ENCODE data around the gene EDRF1. TPM values are rescaled to one million over a fixed set of nuclear protein-coding genes. Genes with fewer than 3 reads are reported as not detected.

Gene EDRF1
- total and polyA plus RNA-seq, 2 donors: 27.3 to 43.1 TPM

- DNase-seq (ENCODE audit: low read depth in 6 of 9, low spot score in 9 of 9): no peak
- Histone ChIP-seq H3K36me3 (ENCODE audit: control insufficient read depth in 2 of 2, insufficient read depth in 2 of 2, low read length in 1 of 2) (peaks cover 9 to 40% of the 10 kb centered on the region in 2 donors), H3K4me3 (ENCODE audit: low read length in 2 of 2) (no peak overlapping the region), H3K4me1 (ENCODE audit: control insufficient read depth in 2 of 2, insufficient read depth in 2 of 2, low read length in 2 of 2) (peaks cover 8 to 12% of the 10 kb centered on the region in 2 donors), H3K9me3 (ENCODE audit: control insufficient read depth in 2 of 2, insufficient read depth in 1 of 2, low read length in 1 of 2) (peaks cover 0 to 7% of the 10 kb centered on the region in 2 donors), H3K27me3 (ENCODE audit: control insufficient read depth in 2 of 2, insufficient read depth in 1 of 2, low read length in 1 of 2) (no peaks in the 10 kb centered on the region), H3K27ac (ENCODE audit: low read depth in 1 of 2, low read length in 1 of 2) (no peak overlapping the region)
- 96% methylated on average over 6 of the region's 6 CpGs for WGBS
Measured at GRCh38 chr10:125721035-125721434, 1.5 kb downstream of the EDRF1 start.

GRCh38 chr10:125722811-125723210 is 3.3 kb downstream of the EDRF1 start:
- no peak for DNase-seq (ENCODE audit: low read depth in 6 of 9, low spot score in 9 of 9)
- peaks cover 19 to 51% of the 10 kb centered on the region in 2 donors for H3K36me3 ChIP-seq (ENCODE audit: control insufficient read depth in 2 of 2, insufficient read depth in 2 of 2, low read length in 1 of 2)
- 97% methylated on average over 1 of the region's 1 CpG for WGBS
- H3K27ac ChIP-seq (ENCODE audit: low read depth in 1 of 2, low read length in 1 of 2): no peak overlapping the region
- H3K4me3 ChIP-seq (ENCODE audit: low read length in 2 of 2): no peak overlapping the region
- peaks cover 0 to 7% of the 10 kb centered on the region in 2 donors for H3K9me3 ChIP-seq (ENCODE audit: control insufficient read depth in 2 of 2, insufficient read depth in 1 of 2, low read length in 1 of 2)
- peaks cover 8 to 12% of the 10 kb centered on the region in 2 donors for H3K4me1 ChIP-seq (ENCODE audit: control insufficient read depth in 2 of 2, insufficient read depth in 2 of 2, low read length in 2 of 2)
- H3K27me3 ChIP-seq (ENCODE audit: control insufficient read depth in 2 of 2, insufficient read depth in 1 of 2, low read length in 1 of 2): no peaks in the 10 kb centered on the region

- H3K4me1 ChIP-seq (ENCODE audit: control insufficient read depth in 2 of 2, insufficient read depth in 2 of 2, low read length in 2 of 2): no peaks in the 10 kb centered on the region
- no peaks in the 10 kb centered on the region for H3K9me3 ChIP-seq (ENCODE audit: control insufficient read depth in 2 of 2, insufficient read depth in 1 of 2, low read length in 1 of 2)
- peaks cover 43 to 68% of the 10 kb centered on the region in 2 donors for H3K36me3 ChIP-seq (ENCODE audit: control insufficient read depth in 2 of 2, insufficient read depth in 2 of 2, low read length in 1 of 2)
- DNase-seq (ENCODE audit: low read depth in 6 of 9, low spot score in 9 of 9): no peak
- no peak overlapping the region for H3K27ac ChIP-seq (ENCODE audit: low read depth in 1 of 2, low read length in 1 of 2)
- no peaks in the 10 kb centered on the region for H3K27me3 ChIP-seq (ENCODE audit: control insufficient read depth in 2 of 2, insufficient read depth in 1 of 2, low read length in 1 of 2)
- no peak overlapping the region for H3K4me3 ChIP-seq (ENCODE audit: low read length in 2 of 2)
- WGBS: 96% methylated on average over 7 of the region's 7 CpGs
Measured at GRCh38 chr10:125726914-125727313, 7.4 kb downstream of the EDRF1 start.

GRCh38 chr10:125727436-125727835 is 7.9 kb downstream of the EDRF1 start:
- no peaks in the 10 kb centered on the region for H3K4me1 ChIP-seq (ENCODE audit: control insufficient read depth in 2 of 2, insufficient read depth in 2 of 2, low read length in 2 of 2)
- peaks cover 45 to 68% of the 10 kb centered on the region in 2 donors for H3K36me3 ChIP-seq (ENCODE audit: control insufficient read depth in 2 of 2, insufficient read depth in 2 of 2, low read length in 1 of 2)
- H3K27me3 ChIP-seq (ENCODE audit: control insufficient read depth in 2 of 2, insufficient read depth in 1 of 2, low read length in 1 of 2): no peaks in the 10 kb centered on the region
- DNase-seq (ENCODE audit: low read depth in 6 of 9, low spot score in 9 of 9): no peak
- no peaks in the 10 kb centered on the region for H3K9me3 ChIP-seq (ENCODE audit: control insufficient read depth in 2 of 2, insufficient read depth in 1 of 2, low read length in 1 of 2)
- WGBS: 65% methylated on average over 3 of the region's 3 CpGs
- no peak overlapping the region for H3K27ac ChIP-seq (ENCODE audit: low read depth in 1 of 2, low read length in 1 of 2)
- no peak overlapping the region for H3K4me3 ChIP-seq (ENCODE audit: low read length in 2 of 2)

- H3K36me3 ChIP-seq (ENCODE audit: control insufficient read depth in 2 of 2, insufficient read depth in 2 of 2, low read length in 1 of 2): peaks cover 45 to 79% of the 10 kb centered on the region in 2 donors
- DNase-seq (ENCODE audit: low read depth in 6 of 9, low spot score in 9 of 9): no peak
- WGBS: 100% methylated on average over 1 of the region's 1 CpG
- H3K27ac ChIP-seq (ENCODE audit: low read depth in 1 of 2, low read length in 1 of 2): no peak overlapping the region
- H3K4me1 ChIP-seq (ENCODE audit: control insufficient read depth in 2 of 2, insufficient read depth in 2 of 2, low read length in 2 of 2): no peaks in the 10 kb centered on the region
- no peaks in the 10 kb centered on the region for H3K9me3 ChIP-seq (ENCODE audit: control insufficient read depth in 2 of 2, insufficient read depth in 1 of 2, low read length in 1 of 2)
- H3K4me3 ChIP-seq (ENCODE audit: low read length in 2 of 2): no peak overlapping the region
- H3K27me3 ChIP-seq (ENCODE audit: control insufficient read depth in 2 of 2, insufficient read depth in 1 of 2, low read length in 1 of 2): no peaks in the 10 kb centered on the region
Measured at GRCh38 chr10:125734148-125734547, 14.6 kb downstream of the EDRF1 start.

DNA sequence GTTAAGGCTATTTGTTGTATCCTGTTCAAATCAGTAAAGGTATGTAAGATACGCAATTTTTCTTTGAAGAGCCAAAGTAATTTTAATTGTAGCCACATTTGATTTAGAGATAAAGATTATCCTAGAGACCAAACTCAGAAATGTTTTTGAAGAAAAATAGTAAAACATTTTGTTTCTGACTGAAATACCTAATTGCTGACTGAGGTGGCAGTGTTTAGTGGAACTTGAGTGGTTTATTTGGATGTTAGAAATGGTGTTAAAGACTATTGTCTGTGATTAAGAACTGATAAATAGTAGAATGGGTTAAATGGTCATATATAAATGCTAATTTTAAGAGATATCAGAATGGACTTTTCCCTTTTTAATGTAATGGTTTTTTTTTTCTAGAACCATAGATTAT is 15.3 kb downstream of the EDRF1 start:
- no peak for DNase-seq (ENCODE audit: low read depth in 6 of 9, low spot score in 9 of 9)
- H3K27ac ChIP-seq (ENCODE audit: low read depth in 1 of 2, low read length in 1 of 2): no peak overlapping the region
- H3K27me3 ChIP-seq (ENCODE audit: control insufficient read depth in 2 of 2, insufficient read depth in 1 of 2, low read length in 1 of 2): no peaks in the 10 kb centered on the region
- no peak overlapping the region for H3K4me3 ChIP-seq (ENCODE audit: low read length in 2 of 2)
- no peaks in the 10 kb centered on the region for H3K9me3 ChIP-seq (ENCODE audit: control insufficient read depth in 2 of 2, insufficient read depth in 1 of 2, low read length in 1 of 2)
- 98% methylated on average over 1 of the region's 1 CpG for WGBS
- H3K4me1 ChIP-seq (ENCODE audit: control insufficient read depth in 2 of 2, insufficient read depth in 2 of 2, low read length in 2 of 2): no peaks in the 10 kb centered on the region
- peaks cover 44 to 79% of the 10 kb centered on the region in 2 donors for H3K36me3 ChIP-seq (ENCODE audit: control insufficient read depth in 2 of 2, insufficient read depth in 2 of 2, low read length in 1 of 2)

DNA sequence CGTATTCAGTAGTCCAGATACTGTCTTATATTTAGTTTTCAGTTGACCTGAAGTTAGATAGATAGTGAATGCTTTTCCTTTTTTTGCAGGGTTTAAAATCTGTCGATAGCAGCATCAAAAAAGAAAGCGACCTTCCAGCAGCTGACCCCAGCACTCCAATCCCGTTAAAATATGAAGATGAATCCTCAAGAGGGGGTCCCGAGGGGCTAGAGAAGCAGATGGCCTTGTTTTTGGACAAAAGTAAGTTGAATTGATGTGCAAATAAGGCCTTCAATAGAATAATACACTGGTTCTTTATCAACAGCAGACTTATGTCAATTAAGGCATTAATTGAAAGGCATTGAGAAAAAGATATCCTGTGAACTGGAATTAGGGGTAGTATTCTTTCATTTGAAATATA is 18.7 kb downstream of the EDRF1 start:
- Histone ChIP-seq H3K9me3 (ENCODE audit: control insufficient read depth in 2 of 2, insufficient read depth in 1 of 2, low read length in 1 of 2) (no peaks in the 10 kb centered on the region), H3K4me1 (ENCODE audit: control insufficient read depth in 2 of 2, insufficient read depth in 2 of 2, low read length in 2 of 2) (no peaks in the 10 kb centered on the region), H3K36me3 (ENCODE audit: control insufficient read depth in 2 of 2, insufficient read depth in 2 of 2, low read length in 1 of 2) (peaks cover 38 to 79% of the 10 kb centered on the region in 2 donors), H3K4me3 (ENCODE audit: low read length in 2 of 2) (no peak overlapping the region), H3K27ac (ENCODE audit: low read depth in 1 of 2, low read length in 1 of 2) (no peak overlapping the region), H3K27me3 (ENCODE audit: control insufficient read depth in 2 of 2, insufficient read depth in 1 of 2, low read length in 1 of 2) (no peaks in the 10 kb centered on the region)
- WGBS: over 99% methylated on average over 5 of the region's 5 CpGs
- no peak for DNase-seq (ENCODE audit: low read depth in 6 of 9, low spot score in 9 of 9)

DNA sequence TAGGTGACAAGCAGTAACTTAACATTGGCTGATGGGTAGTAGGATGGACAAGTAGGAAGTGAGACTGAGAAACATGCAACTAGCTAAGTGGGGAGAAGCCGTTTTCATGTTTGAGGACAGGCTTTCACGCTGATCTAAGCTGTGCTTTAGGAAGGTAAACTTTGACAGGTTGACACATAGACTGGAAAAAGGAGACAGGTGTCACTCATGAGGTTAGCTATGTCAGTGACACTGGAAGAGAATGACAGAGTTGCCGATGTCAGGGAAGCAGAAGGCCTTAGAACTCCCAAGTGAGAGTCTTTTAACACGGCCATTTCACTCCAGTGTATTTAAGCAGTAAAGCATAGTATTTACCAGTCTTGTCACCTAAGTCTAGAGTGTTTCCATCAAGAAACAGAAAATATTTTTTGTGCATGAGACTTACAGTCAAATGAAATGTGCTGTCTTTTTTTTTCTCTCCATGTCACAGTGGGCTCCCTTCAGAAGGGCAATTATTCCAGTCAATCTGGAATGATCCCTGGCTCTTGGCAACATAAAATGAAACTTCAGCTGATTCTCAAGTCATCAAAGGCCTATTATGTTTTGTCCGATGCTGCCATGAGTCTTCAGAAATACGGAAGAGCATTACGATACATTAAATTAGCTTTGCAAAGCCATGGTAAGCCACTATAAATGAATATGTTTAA is 20.6 kb downstream of the EDRF1 start:
- H3K27ac ChIP-seq (ENCODE audit: low read depth in 1 of 2, low read length in 1 of 2): no peak overlapping the region
- DNase-seq (ENCODE audit: low read depth in 6 of 9, low spot score in 9 of 9): no peak
- no peaks in the 10 kb centered on the region for H3K27me3 ChIP-seq (ENCODE audit: control insufficient read depth in 2 of 2, insufficient read depth in 1 of 2, low read length in 1 of 2)
- WGBS: 96% methylated on average over 7 of the region's 7 CpGs
- H3K9me3 ChIP-seq (ENCODE audit: control insufficient read depth in 2 of 2, insufficient read depth in 1 of 2, low read length in 1 of 2): no peaks in the 10 kb centered on the region
- no peak overlapping the region for H3K4me3 ChIP-seq (ENCODE audit: low read length in 2 of 2)
- H3K36me3 ChIP-seq (ENCODE audit: control insufficient read depth in 2 of 2, insufficient read depth in 2 of 2, low read length in 1 of 2): peaks cover 53 to 86% of the 10 kb centered on the region in 2 donors
- H3K4me1 ChIP-seq (ENCODE audit: control insufficient read depth in 2 of 2, insufficient read depth in 2 of 2, low read length in 2 of 2): no peaks in the 10 kb centered on the region

DNA sequence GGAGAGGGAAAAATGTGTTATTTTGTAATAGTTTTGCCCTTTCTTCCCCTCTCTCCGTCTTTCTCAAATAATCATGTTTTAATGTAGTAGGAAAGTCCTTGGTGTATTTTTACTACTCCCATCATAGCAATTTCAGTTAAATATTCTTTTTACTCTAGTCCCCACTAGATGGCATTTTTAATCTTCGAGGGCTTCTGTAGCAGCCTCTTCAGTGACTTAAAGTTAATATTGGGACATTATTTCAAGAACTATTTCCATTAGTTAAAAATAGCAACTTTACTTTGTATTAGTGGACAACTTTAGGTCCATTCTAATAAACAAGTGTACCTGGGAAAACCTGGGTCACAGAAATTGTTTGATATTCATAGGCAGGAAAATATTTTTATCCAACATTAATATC is 23.0 kb downstream of the EDRF1 start:
- 87% methylated on average over 2 of the region's 2 CpGs for WGBS
- Histone ChIP-seq H3K9me3 (ENCODE audit: control insufficient read depth in 2 of 2, insufficient read depth in 1 of 2, low read length in 1 of 2) (no peaks in the 10 kb centered on the region), H3K27me3 (ENCODE audit: control insufficient read depth in 2 of 2, insufficient read depth in 1 of 2, low read length in 1 of 2) (no peaks in the 10 kb centered on the region), H3K36me3 (ENCODE audit: control insufficient read depth in 2 of 2, insufficient read depth in 2 of 2, low read length in 1 of 2) (peaks cover 49 to 84% of the 10 kb centered on the region in 2 donors), H3K4me1 (ENCODE audit: control insufficient read depth in 2 of 2, insufficient read depth in 2 of 2, low read length in 2 of 2) (no peaks in the 10 kb centered on the region), H3K4me3 (ENCODE audit: low read length in 2 of 2) (no peak overlapping the region), H3K27ac (ENCODE audit: low read depth in 1 of 2, low read length in 1 of 2) (no peak overlapping the region)
- no peak for DNase-seq (ENCODE audit: low read depth in 6 of 9, low spot score in 9 of 9)
